Neural crest cell (in vitro differentiated cells): ENCODE measurements around the gene TPBGL. TPM values are rescaled to one million over a fixed set of nuclear protein-coding genes. Genes with fewer than 3 reads are reported as not detected.

Source experiments
- DNase-seq: peaks from one replicate; pipeline ENCODE4 v3.0.0; 2021; ENCODE audit warnings: low read depth, mixed read lengths, low spot score
- H3K27ac Mint-ChIP-seq: one replicate; pipeline ENCODE4 v1.8.0; 2021; ENCODE audit warnings: mild to moderate bottlenecking, mixed read lengths; ENCODE audit not compliant: unreplicated experiment
- H3K27me3 Mint-ChIP-seq: 2 replicates; pipeline ENCODE4 v1.8.0; 2021; ENCODE audit warnings: low read depth, mild to moderate bottlenecking, mixed read lengths
- H3K36me3 Mint-ChIP-seq: 2 replicates; pipeline ENCODE4 v1.8.0; 2021; ENCODE audit warnings: low read depth, mild to moderate bottlenecking, mixed read lengths
- H3K4me1 Mint-ChIP-seq: 2 replicates; pipeline ENCODE4 v1.8.0; 2021; ENCODE audit warnings: mixed read lengths
- H3K4me3 Mint-ChIP-seq: one replicate; pipeline ENCODE4 v1.8.0; 2021; ENCODE audit warnings: mild to moderate bottlenecking, mixed read lengths
- H3K9me3 Mint-ChIP-seq: 2 replicates; pipeline ENCODE4 v1.8.0; 2021; ENCODE audit warnings: mixed read lengths
- total RNA-seq: library from RNA; stranded (reverse); gene quantifications from 2 replicates; pipeline ENCODE4 v1.2.1, GENCODE V29; 2021
- TF ChIP-seq, protein P1 (sequence below): fragments of 200-600 bp; sonication (generic); conservative IDR thresholded peaks from 2 replicates; pipeline ENCODE4 v1.5.0; 2021; ENCODE audit warnings: antibody characterized with exemption, mild to moderate bottlenecking

The TPBGL gene
- total RNA-seq, 1 donor from 2014 or later = 0.19 TPM

- no peaks in the 10 kb centered on the region for H3K9me3 Mint-ChIP-seq
- TF ChIP-seq, protein P1, sequence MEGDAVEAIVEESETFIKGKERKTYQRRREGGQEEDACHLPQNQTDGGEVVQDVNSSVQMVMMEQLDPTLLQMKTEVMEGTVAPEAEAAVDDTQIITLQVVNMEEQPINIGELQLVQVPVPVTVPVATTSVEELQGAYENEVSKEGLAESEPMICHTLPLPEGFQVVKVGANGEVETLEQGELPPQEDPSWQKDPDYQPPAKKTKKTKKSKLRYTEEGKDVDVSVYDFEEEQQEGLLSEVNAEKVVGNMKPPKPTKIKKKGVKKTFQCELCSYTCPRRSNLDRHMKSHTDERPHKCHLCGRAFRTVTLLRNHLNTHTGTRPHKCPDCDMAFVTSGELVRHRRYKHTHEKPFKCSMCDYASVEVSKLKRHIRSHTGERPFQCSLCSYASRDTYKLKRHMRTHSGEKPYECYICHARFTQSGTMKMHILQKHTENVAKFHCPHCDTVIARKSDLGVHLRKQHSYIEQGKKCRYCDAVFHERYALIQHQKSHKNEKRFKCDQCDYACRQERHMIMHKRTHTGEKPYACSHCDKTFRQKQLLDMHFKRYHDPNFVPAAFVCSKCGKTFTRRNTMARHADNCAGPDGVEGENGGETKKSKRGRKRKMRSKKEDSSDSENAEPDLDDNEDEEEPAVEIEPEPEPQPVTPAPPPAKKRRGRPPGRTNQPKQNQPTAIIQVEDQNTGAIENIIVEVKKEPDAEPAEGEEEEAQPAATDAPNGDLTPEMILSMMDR = no peak
- H3K36me3 Mint-ChIP-seq = no peaks in the 10 kb centered on the region
- peaks cover 10% of the 10 kb centered on the region for H3K27me3 Mint-ChIP-seq
- no peak overlapping the region for H3K4me3 Mint-ChIP-seq
- no peak overlapping the region for H3K27ac Mint-ChIP-seq
- no peak for DNase-seq
- H3K4me1 Mint-ChIP-seq = no peaks in the 10 kb centered on the region
Measured at GRCh38 chr11:75204012-75204674, 36.4 kb upstream of the TPBGL start.

GRCh38 chr11:75204685-75205563 lies 35.6 kb upstream of the TPBGL start:
- Mint-ChIP-seq H3K27me3 (peaks cover 11% of the 10 kb centered on the region), H3K4me1 (no peaks in the 10 kb centered on the region), H3K4me3 (no peak overlapping the region), H3K9me3 (no peaks in the 10 kb centered on the region), H3K27ac (no peak overlapping the region), H3K36me3 (no peaks in the 10 kb centered on the region)
- TF ChIP-seq, protein P1 = peak; percentile 88
- peak; percentile 94 for DNase-seq

- Mint-ChIP-seq H3K4me1 (no peaks in the 10 kb centered on the region), H3K27me3 (peaks cover 13% of the 10 kb centered on the region), H3K9me3 (no peaks in the 10 kb centered on the region), H3K4me3 (no peak overlapping the region), H3K27ac (no peak overlapping the region), H3K36me3 (no peaks in the 10 kb centered on the region)
- TF ChIP-seq, protein P1 = no peak
- DNase-seq = no peak
Measured at GRCh38 chr11:75205564-75206020, 35.0 kb upstream of the TPBGL start.

DNA sequence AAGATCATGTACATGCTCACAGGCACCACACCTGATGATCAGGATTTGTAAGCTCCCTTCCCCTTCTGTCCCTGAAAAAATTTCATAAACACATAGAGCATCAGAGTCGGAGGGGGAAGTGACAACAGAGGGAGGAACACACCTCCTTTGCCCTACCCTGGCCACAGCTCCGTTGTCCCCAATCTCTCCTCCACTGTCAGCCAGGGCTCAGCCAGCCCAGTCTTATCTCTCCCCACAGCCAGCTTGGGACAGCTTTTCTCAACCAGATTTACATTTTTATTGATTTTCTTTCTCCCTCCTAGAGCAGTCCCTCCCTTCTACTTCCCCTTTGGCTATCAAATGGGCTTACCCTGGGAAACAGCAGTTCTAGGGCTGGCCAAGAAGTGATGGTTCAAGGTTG lies 32.1 kb upstream of the TPBGL start:
- Mint-ChIP-seq H3K9me3 (no peaks in the 10 kb centered on the region), H3K4me3 (no peak overlapping the region), H3K4me1 (no peaks in the 10 kb centered on the region), H3K36me3 (no peaks in the 10 kb centered on the region), H3K27me3 (peaks cover 25% of the 10 kb centered on the region), H3K27ac (no peak overlapping the region)
- TF ChIP-seq, protein P1 = no peak
- DNase-seq = no peak

DNA sequence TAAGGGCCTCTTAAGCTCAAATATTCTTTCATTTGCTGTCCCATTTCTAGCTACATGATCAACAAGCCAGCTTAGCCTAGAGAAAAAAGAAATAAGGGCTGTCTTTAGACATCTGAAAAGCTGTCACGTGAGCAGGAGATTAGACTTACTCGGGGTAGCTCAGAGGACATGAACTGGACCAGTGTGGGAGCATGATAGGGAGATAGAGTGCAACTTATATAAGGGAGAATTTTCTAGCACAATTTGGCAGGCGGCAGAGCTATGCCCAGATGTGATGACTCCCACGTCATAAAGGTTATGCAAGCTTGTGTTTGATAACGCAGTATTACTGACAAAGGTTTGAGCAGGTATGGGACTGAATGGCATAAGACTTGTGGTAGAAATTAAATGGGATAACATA lies 28.2 kb upstream of the TPBGL start:
- Mint-ChIP-seq H3K27ac (no peak overlapping the region), H3K27me3 (peaks cover 44% of the 10 kb centered on the region), H3K9me3 (no peaks in the 10 kb centered on the region), H3K4me1 (no peaks in the 10 kb centered on the region), H3K36me3 (no peaks in the 10 kb centered on the region), H3K4me3 (no peak overlapping the region)
- no peak for DNase-seq
- TF ChIP-seq, protein P1 = no peak
